Type B pancreatic cell (in vitro differentiated cells): ENCODE data around the gene PNPLA7. TPM values are rescaled to one million over a fixed set of nuclear protein-coding genes. Genes with fewer than 3 reads are reported as not detected.
"Not testable (repeated sequence)": the region's sequence is repeated elsewhere in the genome, so short reads cannot be mapped to it uniquely, and the experiment has no call there.

Source experiments
- DNase-seq: peaks from one replicate; pipeline ENCODE4 v3.0.0; 2021; ENCODE audit warnings: mixed read lengths; ENCODE audit not compliant: unreplicated experiment; ENCODE audit errors: extremely low spot score
- H3K27ac Mint-ChIP-seq: 2 replicates; pipeline ENCODE4 v1.8.0; 2021; ENCODE audit warnings: mild to moderate bottlenecking, mixed read lengths
- H3K27me3 Mint-ChIP-seq: 2 replicates; pipeline ENCODE4 v1.8.0; 2021; ENCODE audit warnings: mixed read lengths
- H3K36me3 Mint-ChIP-seq: 2 replicates; pipeline ENCODE4 v1.8.0; 2021; ENCODE audit warnings: mixed read lengths
- H3K4me1 Mint-ChIP-seq: one replicate; pipeline ENCODE4 v1.8.0; 2021; ENCODE audit warnings: mixed read lengths; ENCODE audit not compliant: unreplicated experiment
- H3K4me3 Mint-ChIP-seq: 2 replicates; pipeline ENCODE4 v1.8.0; 2021; ENCODE audit warnings: mild to moderate bottlenecking, mixed read lengths
- H3K9me3 Mint-ChIP-seq: 2 replicates; pipeline ENCODE4 v1.8.0; 2021; ENCODE audit warnings: mixed read lengths
- CTCF ChIP-seq: fragments of 200-600 bp; sonication (generic); conservative IDR thresholded peaks from 2 replicates; pipeline ENCODE4 v1.5.0; 2021; ENCODE audit warnings: antibody characterized with exemption, mild to moderate bottlenecking
- total RNA-seq: library from RNA; stranded (reverse); gene quantifications from 2 replicates; pipeline ENCODE4 v1.2.1, GENCODE V29; 2021; ENCODE audit warnings: low replicate concordance

PNPLA7 gene
- total RNA-seq, 1 donor from 2014 or later, result 3.1 TPM

- Mint-ChIP-seq H3K4me1 (no peaks in the 10 kb centered on the region), H3K9me3 (no peaks in the 10 kb centered on the region), H3K27ac (no peak overlapping the region), H3K4me3 (no peak overlapping the region), H3K36me3 (no peaks in the 10 kb centered on the region), H3K27me3 (no peaks in the 10 kb centered on the region)
- no peak for TF ChIP-seq CTCF
- no peak for DNase-seq
Observed at GRCh38 chr9:137516144-137516917, 33.9 kb downstream of the PNPLA7 start.

GRCh38 chr9:137515338-137515724, 34.9 kb downstream of the PNPLA7 start:
- no peaks in the 10 kb centered on the region for H3K36me3 Mint-ChIP-seq
- no peaks in the 10 kb centered on the region for H3K27me3 Mint-ChIP-seq
- peak; percentile 60 for DNase-seq
- no peaks in the 10 kb centered on the region for H3K4me1 Mint-ChIP-seq
- no peak for TF ChIP-seq CTCF
- H3K9me3 Mint-ChIP-seq, result no peaks in the 10 kb centered on the region
- H3K27ac Mint-ChIP-seq, result no peak overlapping the region
- no peak overlapping the region for H3K4me3 Mint-ChIP-seq

DNA sequence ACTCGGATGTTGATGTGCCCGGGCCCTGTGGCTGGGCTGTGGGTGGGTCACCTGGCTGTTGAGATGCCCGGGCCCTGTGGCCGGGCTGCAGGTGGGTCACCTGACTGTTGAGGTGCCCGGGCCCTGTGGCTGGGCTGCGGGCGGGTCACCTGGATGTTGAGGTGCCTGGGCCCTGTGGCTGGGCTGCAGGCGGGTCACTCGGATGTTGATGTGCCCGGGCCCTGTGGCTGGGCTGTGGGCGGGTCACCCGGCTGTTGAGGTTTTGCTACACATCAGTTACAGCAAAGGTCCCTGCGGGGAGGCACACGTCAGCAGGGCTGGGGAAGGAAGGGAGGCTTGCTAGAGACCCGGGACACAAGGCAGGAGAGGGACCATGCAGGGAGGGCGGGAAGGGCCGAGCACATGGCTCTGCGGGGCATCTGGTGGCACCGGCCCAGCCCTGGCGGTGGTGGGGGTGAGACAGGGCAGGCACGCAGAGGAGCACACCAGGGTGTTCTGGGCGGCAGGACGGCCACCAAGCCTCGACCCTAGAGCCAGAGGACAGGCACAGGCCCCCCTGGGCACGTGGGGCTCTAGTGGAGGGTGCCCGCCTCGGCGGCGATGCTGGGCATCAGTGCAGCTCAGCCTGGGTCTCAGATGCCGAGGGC, 35.4 kb downstream of the PNPLA7 start:
- Mint-ChIP-seq H3K9me3 (no peaks in the 10 kb centered on the region), H3K4me3 (no peak overlapping the region), H3K27ac (no peak overlapping the region), H3K4me1 (no peaks in the 10 kb centered on the region), H3K36me3 (no peaks in the 10 kb centered on the region), H3K27me3 (no peaks in the 10 kb centered on the region)
- TF ChIP-seq CTCF, result no peak
- peak; percentile 60 for DNase-seq

- H3K4me1 Mint-ChIP-seq, H3K9me3 Mint-ChIP-seq, H3K36me3 Mint-ChIP-seq, H3K4me3 Mint-ChIP-seq, DNase-seq, H3K27me3 Mint-ChIP-seq, H3K27ac Mint-ChIP-seq: not testable (repeated sequence)
Observed at GRCh38 chr9:137513801-137514570, 36.2 kb downstream of the PNPLA7 start.

DNA sequence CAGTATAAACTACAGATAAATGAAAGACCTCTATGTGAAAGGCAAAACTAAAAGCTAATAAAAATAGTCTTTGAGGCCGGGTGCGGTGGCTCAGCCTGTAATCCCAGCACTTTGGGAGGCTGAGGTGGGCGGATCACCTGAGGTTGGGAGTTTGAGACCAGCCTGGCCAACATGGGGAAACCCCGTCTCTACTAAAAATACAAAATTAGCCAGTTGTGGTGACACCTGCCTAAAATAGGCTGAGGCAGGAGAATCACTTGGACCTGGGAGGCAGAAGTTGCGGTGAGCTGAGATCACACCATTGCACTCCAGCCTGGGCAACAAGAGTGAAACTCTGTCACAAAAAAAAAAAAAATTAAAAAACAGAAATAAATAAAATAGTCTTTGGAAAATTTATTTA, 37.1 kb downstream of the PNPLA7 start:
- H3K36me3 Mint-ChIP-seq, H3K4me1 Mint-ChIP-seq, H3K27me3 Mint-ChIP-seq, DNase-seq, H3K4me3 Mint-ChIP-seq, H3K9me3 Mint-ChIP-seq, H3K27ac Mint-ChIP-seq: not testable (repeated sequence)

GRCh38 chr9:137511758-137512463, 38.3 kb downstream of the PNPLA7 start:
- no peak for TF ChIP-seq CTCF
- Mint-ChIP-seq H3K36me3 (no peaks in the 10 kb centered on the region), H3K27ac (no peak overlapping the region), H3K4me3 (no peak overlapping the region), H3K4me1 (no peaks in the 10 kb centered on the region), H3K9me3 (no peaks in the 10 kb centered on the region), H3K27me3 (no peaks in the 10 kb centered on the region)
- DNase-seq, result no peak

GRCh38 chr9:137511126-137511525, 39.1 kb downstream of the PNPLA7 start:
- H3K4me1 Mint-ChIP-seq, DNase-seq, H3K27ac Mint-ChIP-seq, H3K27me3 Mint-ChIP-seq, H3K9me3 Mint-ChIP-seq, H3K36me3 Mint-ChIP-seq, H3K4me3 Mint-ChIP-seq: not testable (repeated sequence)
